GM12892 (cell line): ENCODE data around the gene ABTB2.

Source experiments
- POLR2A ChIP-seq: IDR thresholded peaks from 2 replicates; pipeline ENCODE4 v1.6.1; 2011; ENCODE audit warnings: low read depth, low read length, control low read depth
- POLR2AphosphoS5 ChIP-seq: IDR thresholded peaks from 2 replicates; pipeline ENCODE4 v1.6.1; 2011; ENCODE audit warnings: low read depth, low read length, control low read depth

DNA sequence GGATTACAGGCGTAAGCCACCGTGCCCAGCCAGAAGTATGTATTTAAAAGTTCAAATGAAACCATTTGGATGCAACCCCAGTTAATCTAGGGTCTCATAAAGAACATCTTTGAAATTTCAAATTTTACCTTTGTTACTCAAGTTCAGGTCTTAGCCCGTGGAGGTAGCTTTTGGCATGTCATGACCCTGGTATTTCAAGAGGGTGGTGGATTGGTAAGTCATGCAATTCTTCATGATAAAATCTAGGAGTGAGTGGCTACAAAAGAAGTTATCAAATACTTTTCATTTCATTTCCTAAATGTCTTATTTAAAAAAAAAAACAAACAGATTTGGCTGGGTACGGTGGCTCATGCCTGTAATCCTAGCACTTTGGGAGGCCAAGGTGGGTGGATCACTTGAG, 80.6 kb downstream of the ABTB2 start:
- TF ChIP-seq POLR2A (no peak), POLR2AphosphoS5 (no peak)
